GM23338 (cell line): ENCODE results near the gene AKR1E2.

Experiments used
- CREB1 ChIP-seq: fragments of 250-450 bp; sonication (Bioruptor Pico); IDR thresholded peaks from 2 replicates; pipeline ENCODE4 v1.5.0; 2020; ENCODE audit warnings: low read depth, mild to moderate bottlenecking, moderate library complexity
- CTCF ChIP-seq, 2 experiments: fragments of 200-600 bp in 1 of 2; sonication (generic) in 1 of 2; conservative IDR thresholded peaks; 2 replicates each; pipeline versions ENCODE4 v1.5.1 to v1.6.1; 2016 to 2017; ENCODE audit warnings: antibody characterized with exemption in 2 of 2, low read depth in 2 of 2, mild to moderate bottlenecking in 2 of 2, moderate library complexity in 1 of 2
- ETS1 ChIP-seq: IDR thresholded peaks from 2 replicates; pipeline ENCODE4 v1.6.1; 2016; ENCODE audit warnings: antibody characterized with exemption
- EZH2 ChIP-seq: fragments of 200-600 bp; sonication (generic); IDR thresholded peaks from one replicate; pipeline ENCODE4 v1.8.0; 2017; ENCODE audit warnings: antibody characterized with exemption, mild to moderate bottlenecking, low read depth; ENCODE audit not compliant: unreplicated experiment
- EZH2phosphoT487 ChIP-seq: fragments of 200-600 bp; sonication (generic); IDR thresholded peaks from one replicate; pipeline ENCODE4 v1.8.1; 2018; ENCODE audit warnings: antibody characterized with exemption; ENCODE audit not compliant: unreplicated experiment
- JUNB ChIP-seq: IDR thresholded peaks from one replicate; pipeline ENCODE4 v1.6.1; 2016; ENCODE audit warnings: antibody characterized with exemption; ENCODE audit not compliant: unreplicated experiment
- NANOG ChIP-seq: IDR thresholded peaks from 2 replicates; pipeline ENCODE4 v1.6.1; 2016; ENCODE audit warnings: antibody characterized with exemption, borderline replicate concordance
- POLR2AphosphoS5 ChIP-seq: IDR thresholded peaks from 2 replicates; pipeline ENCODE4 v1.6.1; 2016; ENCODE audit warnings: antibody characterized with exemption, low read depth
- REST ChIP-seq: IDR thresholded peaks from one replicate; pipeline ENCODE4 v1.6.1; 2018; ENCODE audit warnings: antibody characterized with exemption; ENCODE audit not compliant: unreplicated experiment
- STAT1 ChIP-seq: IDR thresholded peaks from one replicate; pipeline ENCODE4 v1.6.1; 2016; ENCODE audit warnings: antibody characterized with exemption; ENCODE audit not compliant: unreplicated experiment
- ZNF114 ChIP-seq: fragments of 250-450 bp; sonication (Bioruptor Pico); IDR thresholded peaks from 2 replicates; pipeline ENCODE4 v1.5.0; 2020; ENCODE audit warnings: mild to moderate bottlenecking, moderate library complexity
- ZNF331 ChIP-seq: fragments of 250-450 bp; sonication (Bioruptor Pico); IDR thresholded peaks from 2 replicates; pipeline ENCODE4 v1.5.0; 2020; ENCODE audit warnings: low read depth, mild to moderate bottlenecking, moderate library complexity

- no peak for TF ChIP-seq CTCF (conservative IDR thresholded peaks at IDR 0.05; ENCODE audit: low read depth in 2 of 2)
- no peak for TF ChIP-seq CREB1 (CRISPR knock-in tag)
- TF ChIP-seq REST = no peak
- TF ChIP-seq JUNB = no peak
- no peak for TF ChIP-seq EZH2
- TF ChIP-seq STAT1 = no peak
- no peak for TF ChIP-seq EZH2phosphoT487
- TF ChIP-seq POLR2AphosphoS5 = no peak
- no peak for TF ChIP-seq ZNF331
- no peak for TF ChIP-seq ETS1
- TF ChIP-seq ZNF114 (CRISPR knock-in tag) = no peak
- no peak for TF ChIP-seq NANOG
Observed at GRCh38 chr10:4836416-4836969, 10.5 kb downstream of the AKR1E2 start.
